T1000 (cell line): Measurements from ENCODE around the gene NOL4L.

Experiments used
- DNase-seq: peaks from one replicate; lab custom pipeline; 2025; ENCODE audit warnings: mixed read lengths; lab: John Stamatoyannopoulos, UW

The NOL4L gene

DNA sequence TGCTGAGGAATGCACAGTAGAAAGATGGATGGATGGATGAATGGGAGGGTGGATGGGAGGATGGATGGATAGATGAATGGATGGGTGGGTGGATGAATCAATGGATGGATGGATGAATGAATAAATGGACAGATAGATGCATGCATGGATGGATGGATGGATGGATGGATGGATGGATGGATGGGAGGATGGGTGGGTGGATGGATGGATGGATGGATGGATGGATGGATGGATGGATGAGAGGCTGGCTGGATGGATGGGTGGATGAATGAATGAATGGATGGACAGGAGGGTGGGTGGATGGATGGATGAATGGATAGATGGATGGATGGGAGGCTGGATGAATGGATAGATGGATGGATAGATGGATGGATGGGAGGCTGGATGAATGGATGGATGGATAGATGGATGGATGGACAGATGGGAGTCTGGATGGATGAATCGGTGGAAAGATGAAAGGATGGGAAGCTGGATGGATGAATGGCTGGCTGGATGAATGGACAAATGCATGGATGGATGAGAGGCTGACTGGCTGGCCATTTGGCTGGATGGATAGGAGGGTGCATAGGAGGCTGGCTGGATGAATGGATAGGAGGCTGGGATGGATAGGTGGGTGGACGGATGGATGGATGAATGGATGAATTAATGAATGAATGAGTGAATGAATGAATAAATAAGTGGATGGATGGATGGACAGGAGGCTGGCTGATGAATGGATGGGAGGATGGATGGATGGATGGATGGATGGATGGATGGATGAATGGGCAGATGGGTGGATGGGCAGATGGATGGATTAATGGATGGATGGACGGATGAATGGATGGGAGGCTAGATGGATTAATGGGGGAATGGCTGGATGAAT lies 28.3 kb upstream of the NOL4L start:
- no peak for DNase-seq

DNA sequence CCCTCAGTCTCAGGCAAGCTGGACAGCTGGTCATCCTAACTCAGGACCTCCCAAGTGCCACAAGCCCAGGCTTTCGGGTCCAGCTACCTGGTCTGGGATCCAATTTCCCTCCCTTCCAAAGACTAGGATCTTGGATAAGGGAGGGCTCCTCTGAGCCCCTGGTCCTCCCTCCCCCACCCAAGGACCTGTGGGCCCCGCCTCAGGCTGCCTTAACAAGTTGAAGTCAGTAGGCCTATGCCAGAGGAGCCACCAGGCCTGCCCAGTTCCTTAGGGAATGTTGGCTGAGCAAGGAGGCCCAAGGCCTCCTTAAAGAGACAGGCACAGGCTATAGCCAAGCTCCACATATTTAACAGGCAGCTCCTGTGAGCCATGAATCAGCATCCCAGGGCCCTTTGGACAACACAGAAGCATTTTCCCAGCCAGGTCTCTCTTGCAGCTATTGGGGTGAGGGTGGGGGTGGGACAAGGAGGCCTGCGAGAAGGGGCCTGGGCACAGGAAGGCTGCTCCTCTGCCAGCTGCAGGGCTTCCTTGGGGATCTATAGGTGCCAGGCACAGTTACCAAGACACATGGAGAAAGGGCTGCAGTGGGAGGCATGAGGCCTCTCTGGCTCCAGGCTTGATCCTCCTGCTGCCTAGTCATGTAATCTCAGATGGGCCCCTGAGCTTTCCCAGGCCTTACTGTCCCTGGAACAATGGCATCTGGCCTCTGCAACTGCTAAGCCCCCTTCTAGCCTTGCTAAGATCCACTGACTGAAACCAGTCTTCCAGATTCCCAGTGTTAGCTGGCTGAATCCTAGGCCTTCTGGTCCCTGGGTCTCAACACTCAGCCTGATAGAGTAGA lies 27.4 kb upstream of the NOL4L start:
- DNase-seq: no peak

DNA sequence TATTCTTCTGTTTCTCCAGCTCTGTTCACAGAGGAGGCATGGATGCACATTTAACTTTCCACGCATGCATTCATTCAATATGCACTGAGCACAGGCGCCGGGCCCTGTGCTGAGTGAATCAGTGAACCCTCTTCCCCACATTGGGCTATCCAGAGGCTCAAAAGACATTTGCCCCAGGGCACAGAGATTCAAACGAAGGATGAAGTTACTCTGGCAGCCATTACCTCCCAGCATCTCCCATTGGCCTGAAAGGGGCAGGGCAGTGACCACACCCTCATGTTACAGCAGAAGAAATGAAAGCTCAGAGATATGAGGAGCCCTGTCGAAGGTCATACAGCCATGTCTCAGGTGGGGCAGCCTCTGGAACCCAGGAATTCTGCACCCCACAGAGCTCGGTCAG lies 26.7 kb upstream of the NOL4L start:
- DNase-seq: no peak

DNA sequence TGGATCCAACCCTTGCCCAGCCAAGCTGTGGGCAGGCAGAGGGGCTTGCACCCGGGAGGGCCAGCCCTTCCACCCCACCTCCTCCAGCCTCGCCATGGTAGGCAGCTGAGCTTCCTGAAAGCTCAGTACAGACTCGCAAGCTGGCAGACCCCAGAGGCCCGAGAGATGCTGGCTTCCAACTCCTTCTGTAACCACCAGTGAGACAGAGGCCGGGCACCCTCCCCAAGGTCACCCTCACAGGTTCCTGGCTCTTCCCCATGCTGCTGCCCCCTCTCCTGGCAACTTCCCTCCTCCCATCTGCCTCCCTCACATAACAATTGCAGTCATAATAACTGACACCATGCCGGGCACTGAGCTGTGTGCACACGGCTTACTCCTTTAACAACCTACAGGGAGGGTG lies 26.2 kb upstream of the NOL4L start:
- DNase-seq: no peak

DNA sequence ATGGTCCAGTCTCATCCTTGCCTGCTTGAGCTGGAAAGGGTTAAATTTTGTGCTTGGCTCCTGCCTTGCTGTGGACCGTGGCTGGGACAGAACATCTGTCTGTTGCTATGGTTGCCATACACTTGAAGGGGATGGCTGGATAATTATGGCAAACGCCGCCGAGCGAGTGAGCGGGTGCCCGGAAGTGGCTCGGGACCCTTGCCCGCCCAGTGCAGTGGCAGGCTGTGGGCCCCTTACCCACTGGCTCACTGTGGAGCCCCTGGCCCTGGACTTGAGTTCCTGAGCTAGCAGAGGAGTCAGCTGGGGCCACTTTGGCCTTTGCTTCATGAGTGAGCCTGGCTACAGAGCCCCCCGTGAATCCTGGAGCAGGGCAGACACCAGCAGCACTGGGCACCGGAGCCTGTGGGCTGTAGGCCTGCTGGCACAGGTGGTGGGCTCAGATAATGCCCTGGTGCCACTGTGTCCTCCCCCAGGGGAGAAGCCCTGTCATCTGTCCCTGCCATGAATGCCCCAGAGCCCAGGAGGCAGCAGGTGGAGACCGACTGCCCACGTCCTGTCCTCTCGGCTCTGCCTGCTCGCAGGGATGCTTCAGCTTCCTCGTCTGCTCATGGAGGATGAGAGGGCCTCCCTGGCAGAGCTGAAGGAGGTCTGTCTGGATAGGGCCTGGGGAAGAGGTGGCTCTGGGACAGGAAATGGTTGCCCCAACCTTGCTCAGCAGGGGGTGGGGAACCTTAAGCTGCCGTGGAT lies 25.5 kb upstream of the NOL4L start:
- DNase-seq: no peak

DNA sequence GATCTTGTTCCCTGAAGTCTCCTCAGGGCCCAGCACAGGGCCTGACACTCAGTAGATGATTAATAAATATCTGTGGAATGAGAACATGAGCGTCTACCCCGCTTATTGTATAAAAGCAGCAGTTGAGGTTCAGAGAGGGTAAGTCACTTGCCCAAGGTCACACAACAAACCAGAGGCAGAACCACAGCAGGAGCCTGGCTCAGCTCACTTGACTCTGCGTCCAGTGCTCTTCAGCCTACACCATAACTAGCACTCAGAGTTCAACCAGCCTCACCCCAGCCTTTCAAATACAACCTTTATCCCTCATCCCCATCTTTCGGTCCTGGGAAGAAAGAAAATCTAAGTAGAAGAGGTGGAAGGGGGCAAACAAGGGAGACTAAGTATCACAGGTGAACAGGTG lies 24.9 kb upstream of the NOL4L start:
- no peak for DNase-seq

DNA sequence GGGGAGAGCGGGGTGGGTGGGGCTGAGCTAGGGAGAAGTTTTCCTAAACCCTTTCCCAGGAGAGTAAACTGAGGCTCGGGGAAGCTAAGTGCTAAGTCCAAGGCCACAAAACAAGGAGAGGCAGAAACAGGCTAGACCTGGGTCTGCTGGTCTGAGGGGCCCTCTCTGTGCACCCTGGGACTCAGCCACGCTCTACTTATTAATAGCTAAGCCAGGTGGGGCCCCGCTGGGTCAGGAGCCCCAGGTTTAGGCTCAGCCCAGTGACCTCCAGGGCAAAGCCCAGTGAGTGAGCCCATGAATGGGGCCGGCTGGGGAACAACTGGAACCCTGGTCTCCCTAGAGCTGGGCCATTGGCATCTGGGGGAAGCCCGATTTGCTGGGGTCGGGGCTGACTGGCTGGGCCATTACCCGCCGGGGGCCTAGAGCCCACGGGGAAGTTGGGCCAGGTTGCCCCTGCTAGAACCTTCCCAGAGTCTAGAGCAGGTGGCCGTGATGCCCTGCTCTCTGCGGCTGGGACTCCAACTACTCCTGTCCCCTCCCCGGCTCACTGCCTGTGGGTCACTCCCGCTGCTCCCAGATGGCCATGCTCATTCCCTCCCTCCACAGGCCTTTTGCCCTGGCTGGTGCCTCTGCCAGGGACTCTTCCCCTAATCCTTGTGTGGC lies 24.1 kb upstream of the NOL4L start:
- DNase-seq: no peak

DNA sequence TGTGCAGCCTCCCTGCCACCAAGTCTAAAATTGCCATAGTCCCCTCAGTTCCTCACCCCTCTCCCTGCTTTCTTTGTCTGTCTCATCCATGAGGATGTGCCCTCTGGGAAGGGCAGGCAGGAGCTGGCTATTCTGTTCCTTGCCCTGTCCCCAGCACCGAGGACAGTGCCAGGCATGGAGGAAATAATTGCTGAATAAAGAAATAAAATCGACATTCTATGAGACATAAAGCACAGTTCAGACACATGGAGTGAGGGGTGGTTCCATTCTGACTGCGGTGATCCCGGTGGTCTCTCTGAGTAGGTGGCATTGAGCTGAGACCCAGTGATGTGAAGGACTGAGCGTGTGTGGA lies 23.5 kb upstream of the NOL4L start:
- DNase-seq: no peak

DNA sequence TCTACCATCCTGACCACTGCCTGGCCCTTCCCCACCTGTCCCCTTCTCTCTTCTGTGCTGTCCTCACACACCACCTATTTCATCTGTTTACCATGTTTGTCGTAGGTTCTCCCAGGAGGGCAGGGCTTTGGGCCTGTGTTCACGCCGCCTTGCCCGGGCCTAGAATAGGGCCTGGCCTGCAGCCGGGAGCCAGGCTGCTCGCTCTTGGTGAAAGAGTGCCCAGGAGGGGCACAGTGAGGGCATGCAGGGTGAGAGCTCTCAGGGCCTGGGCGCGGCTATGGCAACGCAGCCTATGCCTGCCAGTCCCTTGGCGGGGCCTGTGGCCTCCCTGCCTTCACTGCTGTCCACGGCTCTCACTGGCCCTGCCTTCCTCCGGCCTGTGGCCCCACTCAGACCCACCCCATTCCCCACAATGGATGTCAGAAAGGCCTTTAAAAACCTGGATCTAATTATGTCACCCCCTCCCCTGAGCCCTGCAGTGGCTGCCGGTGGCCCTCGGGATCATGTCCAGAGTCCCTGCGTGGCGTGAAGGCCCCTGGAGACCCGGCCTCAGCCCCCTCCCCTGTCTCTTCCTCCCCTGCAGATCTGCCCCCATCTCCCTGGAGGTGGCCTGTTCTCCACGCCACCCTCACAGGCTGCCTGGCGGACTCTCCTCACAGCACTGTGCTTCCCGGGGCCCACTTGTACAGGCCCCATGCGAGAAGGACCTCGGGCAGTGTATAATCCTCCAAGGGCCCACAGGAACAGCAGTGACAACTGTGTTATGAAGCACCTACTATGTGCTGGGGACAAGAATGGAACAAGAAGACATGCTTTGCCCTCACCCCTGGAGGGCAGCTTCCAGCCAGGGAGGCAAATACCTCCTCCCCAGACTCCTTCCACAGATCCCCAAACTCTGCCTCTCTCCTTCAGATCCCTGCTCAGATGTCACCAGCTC lies 22.9 kb upstream of the NOL4L start:
- DNase-seq: no peak

DNA sequence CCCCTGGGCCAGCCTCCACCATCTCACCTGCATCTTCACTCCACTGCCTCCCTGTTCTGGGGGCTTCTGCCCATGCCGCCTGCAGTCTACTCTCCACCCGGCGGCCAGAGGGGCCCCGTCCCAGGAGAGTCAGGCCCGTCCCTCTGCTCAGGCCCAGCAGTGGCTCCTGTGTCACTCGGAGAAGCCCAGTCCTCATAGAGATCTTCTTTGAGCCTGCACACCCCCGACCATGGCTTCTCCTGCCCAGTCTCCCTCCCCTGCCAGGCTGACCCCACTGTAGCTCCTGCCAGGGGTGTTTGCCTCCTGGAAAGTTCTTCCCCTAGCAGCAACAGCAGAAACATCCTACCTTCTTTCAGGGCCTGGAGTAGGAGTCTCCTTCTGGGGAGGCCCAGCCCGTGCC lies 22.2 kb upstream of the NOL4L start:
- no peak for DNase-seq

DNA sequence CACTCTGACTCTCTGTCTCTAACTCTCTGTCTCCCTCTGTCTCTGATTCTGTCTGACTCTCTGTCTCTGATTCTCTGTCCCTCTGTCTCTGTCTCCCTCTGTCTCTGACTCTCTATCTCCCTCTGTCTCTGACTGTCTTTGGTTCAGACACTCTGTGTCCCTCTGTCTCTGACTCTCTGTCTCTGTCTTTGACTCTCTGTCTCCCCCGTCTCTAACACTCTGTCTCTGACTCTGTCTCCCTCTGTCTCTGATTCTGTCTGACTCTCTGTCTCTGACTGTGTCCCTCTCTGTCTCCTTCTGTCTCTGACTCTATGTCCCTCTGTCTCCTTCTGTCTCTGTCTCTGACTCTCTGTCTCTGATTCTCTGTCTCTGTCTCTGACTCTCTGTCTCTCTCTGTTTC lies 21.7 kb upstream of the NOL4L start:
- DNase-seq: no peak

DNA sequence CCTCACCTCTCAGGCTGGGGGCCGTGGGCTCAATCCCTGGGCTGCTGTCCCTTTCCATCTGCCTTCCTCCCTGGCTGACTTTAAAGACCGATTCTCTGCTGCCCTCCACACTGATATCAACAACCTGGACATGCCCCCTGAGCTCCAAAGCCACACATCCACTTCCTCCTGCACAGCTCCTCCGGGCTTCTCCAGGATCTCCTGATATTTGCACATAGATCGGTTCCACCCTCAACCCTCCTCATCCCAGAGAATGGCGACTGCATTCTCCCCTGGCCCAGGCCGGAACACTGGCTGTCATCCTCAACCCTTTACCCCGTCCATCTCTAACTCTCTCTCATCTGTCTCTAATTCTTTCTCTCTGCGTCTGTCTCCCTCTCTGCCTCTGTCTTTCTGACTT lies 21.0 kb upstream of the NOL4L start:
- no peak for DNase-seq

DNA sequence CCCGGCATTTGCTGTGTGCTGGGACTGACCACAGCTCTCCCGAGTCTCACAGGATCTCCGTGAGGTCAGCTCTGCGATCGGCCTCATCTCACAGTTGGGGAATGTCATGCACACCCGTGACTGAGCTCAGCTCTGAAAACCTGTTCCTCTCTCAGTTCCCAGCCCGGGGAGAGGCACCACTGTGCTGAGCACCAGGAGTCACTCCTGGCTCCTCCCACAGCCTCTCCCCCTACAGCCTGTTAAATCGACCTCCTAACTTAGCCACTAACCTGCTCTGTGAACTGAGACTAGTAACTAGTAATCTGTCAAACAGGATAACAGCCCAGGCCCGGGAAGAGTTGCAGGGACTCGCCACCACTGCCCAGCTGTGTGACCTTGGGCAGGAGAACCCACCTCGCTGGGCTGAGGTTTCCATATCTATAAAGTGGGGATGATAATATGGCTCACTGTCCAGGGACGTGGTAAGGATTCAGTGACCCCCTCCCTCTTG lies 20.1 kb upstream of the NOL4L start:
- DNase-seq: no peak

DNA sequence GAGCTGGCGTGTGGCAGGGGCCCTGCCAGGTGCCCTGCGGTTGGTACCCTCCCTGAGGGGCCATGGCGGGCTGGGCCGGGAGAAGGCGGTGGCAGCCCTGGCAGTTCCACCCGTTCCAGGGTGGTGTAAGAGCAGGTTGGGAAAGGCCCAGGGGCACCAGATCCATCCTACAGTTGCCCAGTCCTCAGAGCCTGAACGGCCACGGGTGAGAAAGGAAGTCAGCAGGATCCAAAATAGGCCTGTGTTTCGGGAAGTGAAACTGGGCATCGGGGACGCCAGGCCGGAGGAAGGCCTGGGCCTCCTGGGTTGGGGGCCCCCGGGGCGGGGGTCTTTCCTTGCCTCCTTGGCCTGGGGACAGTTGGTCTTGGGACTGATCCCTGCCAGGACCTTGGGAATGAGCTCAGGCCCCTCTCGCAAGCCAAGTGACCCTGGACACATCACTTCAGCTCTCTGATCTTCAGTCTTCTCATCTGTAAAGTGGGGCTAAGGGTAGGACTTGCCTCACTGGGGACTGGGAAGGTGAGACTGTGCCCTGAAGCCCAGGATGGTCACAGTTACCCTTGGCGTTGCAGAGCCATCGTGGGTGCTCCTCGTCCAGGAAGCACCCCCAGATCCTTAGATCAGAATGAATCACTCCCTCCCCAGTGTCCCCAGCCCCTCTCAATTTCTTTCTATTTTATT lies 18.1 kb upstream of the NOL4L start:
- DNase-seq: no peak

DNA sequence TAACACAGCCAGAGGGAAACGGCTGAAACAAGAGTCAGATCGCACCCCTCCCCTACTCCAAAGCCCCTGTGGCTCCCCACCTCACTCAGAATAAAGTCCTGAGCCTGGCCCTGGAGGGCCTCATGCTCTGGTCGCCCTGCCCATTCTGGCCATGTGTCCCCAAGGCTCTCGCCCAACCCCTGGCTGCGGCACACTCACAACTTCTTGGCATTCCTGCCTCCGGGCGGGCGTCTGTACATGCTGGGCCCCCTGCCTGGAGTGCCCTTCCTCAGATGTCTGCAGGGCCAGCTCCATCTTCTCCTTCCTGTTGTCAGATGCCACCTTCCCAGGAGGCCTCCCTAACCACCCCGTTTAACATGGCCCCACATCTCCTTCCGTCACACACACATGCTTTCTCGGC lies 17.1 kb upstream of the NOL4L start:
- no peak for DNase-seq

DNA sequence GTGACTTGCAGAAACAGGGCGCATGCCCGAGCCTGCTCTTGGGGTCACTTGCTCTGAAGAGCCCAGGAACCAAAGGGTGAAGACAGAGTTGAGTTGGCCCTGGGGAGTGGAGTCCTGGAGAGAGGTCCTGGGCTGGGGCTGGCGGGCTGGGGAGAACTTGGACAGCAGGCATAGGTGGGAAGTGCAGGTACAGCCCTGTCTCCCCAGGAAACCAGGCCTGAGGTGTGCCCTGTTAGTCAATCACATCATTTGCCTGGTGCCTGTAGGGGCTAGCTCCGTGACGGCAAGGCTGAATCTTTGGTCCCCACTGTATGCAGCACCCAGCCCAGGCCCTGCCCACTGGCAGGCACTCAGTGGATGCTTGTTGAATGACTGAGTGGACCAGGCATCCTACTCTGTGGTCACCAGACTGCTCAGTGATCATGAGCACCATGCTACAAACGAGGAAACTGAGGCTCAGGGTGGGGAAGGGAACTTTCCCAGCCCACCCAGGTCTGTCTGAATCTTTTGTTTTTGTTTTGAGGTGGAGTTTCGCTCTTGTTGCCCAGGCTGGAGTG lies 15.6 kb upstream of the NOL4L start:
- no peak for DNase-seq

DNA sequence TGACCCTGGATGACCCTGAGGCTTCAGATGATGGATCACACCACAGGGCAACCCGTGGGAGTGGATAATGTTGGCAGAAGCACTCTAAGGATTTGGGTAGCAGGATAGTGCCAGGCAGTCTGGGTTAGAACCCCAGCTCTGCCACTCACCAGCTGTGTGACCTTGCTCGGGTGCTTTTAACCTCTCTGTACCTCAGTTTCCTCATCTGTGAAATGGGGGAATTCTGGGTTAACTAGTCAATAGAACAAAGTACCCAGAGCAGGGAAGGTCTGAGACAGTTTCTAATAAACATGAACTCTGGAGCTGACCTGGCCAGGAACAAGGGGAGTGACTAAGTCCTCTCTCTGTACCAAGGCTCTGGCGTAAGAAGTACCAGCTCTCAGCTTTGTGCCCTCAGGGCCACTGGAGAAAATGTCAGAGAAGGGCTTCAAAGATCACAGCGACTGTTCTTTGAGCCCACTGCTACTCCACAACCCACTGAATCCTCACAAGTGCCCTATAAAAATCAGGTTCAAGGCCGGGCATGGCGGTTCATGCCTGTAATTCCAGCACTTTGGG lies 14.7 kb upstream of the NOL4L start:
- DNase-seq: no peak

DNA sequence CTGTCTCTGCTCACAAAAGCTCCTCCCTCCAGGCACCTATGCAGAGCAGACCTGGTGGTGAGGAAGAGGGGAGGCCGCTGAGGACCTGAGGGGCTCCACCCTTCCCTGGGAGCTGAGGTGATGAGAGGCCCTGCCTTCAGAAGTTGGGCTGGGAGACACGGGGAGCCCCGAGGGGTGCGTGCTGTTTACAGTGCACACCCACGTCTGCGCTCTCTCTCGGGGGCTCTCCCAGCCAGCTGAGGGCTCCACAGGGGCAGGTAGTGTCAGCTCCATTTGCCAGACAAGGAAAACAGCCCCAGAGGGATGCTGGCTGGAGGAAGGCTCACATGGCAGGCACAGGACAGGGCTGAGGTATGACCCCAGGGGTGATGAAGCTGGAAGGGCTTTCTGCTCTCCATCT lies 13.5 kb upstream of the NOL4L start:
- DNase-seq: no peak

DNA sequence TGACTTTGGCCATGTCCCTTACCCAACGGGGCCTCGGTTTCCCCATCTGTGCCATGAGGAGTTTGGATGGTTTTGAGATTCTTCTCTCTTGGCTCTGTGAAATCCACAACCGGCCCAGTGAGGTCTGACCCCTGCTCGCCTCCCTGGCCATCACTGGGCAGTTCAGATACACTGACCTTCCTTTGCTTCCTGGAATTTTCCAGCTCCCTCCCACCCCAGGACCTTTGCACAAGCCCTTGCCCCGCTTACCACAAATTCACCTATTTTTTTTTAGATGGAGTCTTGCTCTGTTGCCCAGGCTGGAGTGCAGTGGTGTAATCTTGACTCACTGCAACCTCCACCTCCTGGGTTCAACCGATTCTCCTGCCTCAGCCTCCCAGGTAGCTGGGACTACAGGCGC lies 12.6 kb upstream of the NOL4L start:
- DNase-seq: no peak
